A673 (cell line): ENCODE data around the gene MARS2.

Experiments used
- CTCF ChIP-seq: fragments of 300-800, 200-600 bp; sonication (generic); conservative IDR thresholded peaks from 2 replicates; pipeline ENCODE4 v1.5.1; 2017; ENCODE audit warnings: low read depth, mild to moderate bottlenecking, antibody characterized with exemption, low read length, moderate library complexity, mixed read lengths
- EZH2 ChIP-seq: fragments of 200-600 bp; sonication (generic); IDR thresholded peaks from 2 replicates; pipeline ENCODE4 v1.6.1; 2017; ENCODE audit warnings: borderline replicate concordance, low read depth, mild to moderate bottlenecking, mixed read lengths, antibody characterized with exemption, low read length; ENCODE audit not compliant: poor library complexity, severe bottlenecking

GRCh38 chr2:197675711-197676188, 29.4 kb upstream of the MARS2 start:
- TF ChIP-seq CTCF (no peak), EZH2 (no peak)
